ENCODE data around the gene VSTM4.

Gene VSTM4

DNA sequence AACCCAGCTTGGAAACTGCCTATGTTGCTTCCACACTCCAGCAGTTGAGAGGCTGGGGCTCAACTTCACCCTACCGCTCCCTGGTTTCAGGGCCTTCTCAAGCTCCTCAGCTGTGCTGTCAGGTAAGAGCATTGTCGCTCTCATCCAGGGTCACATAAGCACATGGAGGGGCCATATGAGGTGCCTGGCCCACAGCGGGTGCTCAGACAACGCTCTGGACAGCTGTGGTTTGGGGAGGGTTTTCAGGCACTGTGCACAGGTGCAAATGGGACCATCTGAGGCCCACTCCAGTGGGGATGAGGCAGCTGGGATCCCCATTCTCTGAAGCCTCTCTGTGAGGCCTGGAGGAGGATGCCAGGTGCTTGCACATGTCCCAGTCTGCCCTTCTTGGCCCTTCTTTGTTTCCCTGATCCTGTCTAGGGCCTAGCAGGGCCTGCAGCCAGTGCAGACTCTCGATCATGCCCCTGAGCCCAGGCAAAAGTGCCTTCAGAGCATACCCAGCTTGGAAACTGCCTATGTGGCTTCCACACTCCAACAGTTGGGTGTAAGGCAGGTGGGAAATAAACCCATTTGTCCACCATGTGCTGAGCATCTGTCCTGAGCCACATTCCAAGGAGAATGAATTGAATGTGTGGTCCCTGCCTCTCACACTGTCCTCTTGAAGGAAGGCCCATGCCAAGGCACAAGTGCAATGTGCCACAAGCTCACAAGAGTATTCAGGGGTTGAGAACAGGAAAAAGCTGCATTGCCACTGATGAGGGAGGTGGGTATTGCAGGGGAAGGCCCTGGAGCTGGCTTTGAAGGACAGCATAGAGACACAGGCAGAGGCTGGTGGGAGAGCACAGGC, 40.3 kb downstream of the VSTM4 start:
- H3K36me3 ChIP-seq (ENCODE audit: control insufficient read depth, insufficient read depth, low read length): no peaks in the 10 kb centered on the region
- H3K27me3 ChIP-seq (ENCODE audit: control insufficient read depth, insufficient read depth, low read length): no peaks in the 10 kb centered on the region
- no peaks in the 10 kb centered on the region for H3K4me1 ChIP-seq (ENCODE audit: control insufficient read depth, insufficient read depth, low read length)
- no peaks in the 10 kb centered on the region for H3K9me3 ChIP-seq (ENCODE audit: control insufficient read depth, insufficient read depth, low read length)
- H3K4me3 ChIP-seq (ENCODE audit: low read depth, low read length): no peak overlapping the region
- no peak overlapping the region for H3K9ac ChIP-seq (ENCODE audit: low read depth, low read length)

GRCh38 chr10:49072166-49072885, 43.0 kb downstream of the VSTM4 start:
- H3K4me3 ChIP-seq (ENCODE audit: low read depth, low read length): no peak overlapping the region
- no peaks in the 10 kb centered on the region for H3K27me3 ChIP-seq (ENCODE audit: control insufficient read depth, insufficient read depth, low read length)
- no peaks in the 10 kb centered on the region for H3K4me1 ChIP-seq (ENCODE audit: control insufficient read depth, insufficient read depth, low read length)
- no peak overlapping the region for H3K9ac ChIP-seq (ENCODE audit: low read depth, low read length)
- no peaks in the 10 kb centered on the region for H3K36me3 ChIP-seq (ENCODE audit: control insufficient read depth, insufficient read depth, low read length)
- H3K9me3 ChIP-seq (ENCODE audit: control insufficient read depth, insufficient read depth, low read length): no peaks in the 10 kb centered on the region

DNA sequence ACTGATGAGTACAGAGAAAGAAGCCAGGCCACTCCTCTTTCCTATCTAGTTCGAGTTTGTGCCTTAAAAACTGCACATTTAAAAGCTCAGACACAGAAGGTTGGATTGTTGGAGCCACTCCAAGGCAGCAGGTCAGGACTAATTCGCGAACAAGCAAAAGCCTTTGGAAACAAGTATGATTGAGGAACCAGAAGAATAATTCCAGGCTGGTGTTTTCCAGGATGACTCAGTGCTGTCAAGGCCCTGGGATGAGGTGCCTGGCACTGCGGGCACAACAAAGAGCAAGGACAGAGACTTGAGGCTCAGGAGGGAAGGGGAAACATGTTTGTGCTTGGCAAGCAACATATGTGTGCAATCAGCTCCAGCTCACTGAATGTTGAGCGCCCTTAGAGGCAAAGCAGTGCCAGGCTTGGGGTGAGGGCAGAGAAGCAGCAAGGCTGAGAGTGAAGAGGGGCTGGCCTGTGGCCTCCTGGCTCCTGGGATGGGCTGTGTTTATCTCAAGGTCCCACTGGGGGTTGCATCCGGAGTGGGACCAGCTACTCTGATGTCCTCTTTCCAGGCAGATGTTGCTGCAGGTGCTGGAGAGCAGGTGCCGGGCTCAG, 44.1 kb downstream of the VSTM4 start:
- H3K36me3 ChIP-seq (ENCODE audit: control insufficient read depth, insufficient read depth, low read length): no peaks in the 10 kb centered on the region
- no peak overlapping the region for H3K4me3 ChIP-seq (ENCODE audit: low read depth, low read length)
- no peaks in the 10 kb centered on the region for H3K27me3 ChIP-seq (ENCODE audit: control insufficient read depth, insufficient read depth, low read length)
- H3K9me3 ChIP-seq (ENCODE audit: control insufficient read depth, insufficient read depth, low read length): no peaks in the 10 kb centered on the region
- no peaks in the 10 kb centered on the region for H3K4me1 ChIP-seq (ENCODE audit: control insufficient read depth, insufficient read depth, low read length)
- no peak overlapping the region for H3K9ac ChIP-seq (ENCODE audit: low read depth, low read length)

DNA sequence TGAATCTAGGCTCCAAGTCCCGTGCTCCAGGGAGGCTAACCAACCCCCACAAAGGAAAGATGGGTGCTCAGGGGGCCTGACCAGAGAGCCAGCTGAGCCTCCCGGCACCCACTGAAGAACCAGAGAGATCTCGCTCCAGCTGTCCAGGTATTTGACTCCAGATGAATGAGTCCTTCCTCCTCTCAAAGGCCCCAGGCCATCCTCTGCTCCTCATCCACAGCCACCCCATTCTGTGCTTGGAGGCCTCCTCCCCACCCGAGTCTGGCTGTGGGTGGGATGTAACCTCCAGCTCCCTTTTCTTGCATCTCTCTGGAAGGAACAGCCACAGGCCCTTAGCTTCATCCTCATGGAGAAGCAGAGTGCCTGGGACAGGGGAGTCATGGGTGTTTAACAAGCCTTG, 44.6 kb downstream of the VSTM4 start:
- no peak overlapping the region for H3K9ac ChIP-seq (ENCODE audit: low read depth, low read length)
- H3K4me1 ChIP-seq (ENCODE audit: control insufficient read depth, insufficient read depth, low read length): no peaks in the 10 kb centered on the region
- H3K9me3 ChIP-seq (ENCODE audit: control insufficient read depth, insufficient read depth, low read length): no peaks in the 10 kb centered on the region
- H3K4me3 ChIP-seq (ENCODE audit: low read depth, low read length): no peak overlapping the region
- H3K27me3 ChIP-seq (ENCODE audit: control insufficient read depth, insufficient read depth, low read length): no peaks in the 10 kb centered on the region
- no peaks in the 10 kb centered on the region for H3K36me3 ChIP-seq (ENCODE audit: control insufficient read depth, insufficient read depth, low read length)

GRCh38 chr10:49068672-49069217, 46.6 kb downstream of the VSTM4 start:
- Histone ChIP-seq H3K4me1 (ENCODE audit: control insufficient read depth, insufficient read depth, low read length) (no peaks in the 10 kb centered on the region), H3K9me3 (ENCODE audit: control insufficient read depth, insufficient read depth, low read length) (no peaks in the 10 kb centered on the region), H3K36me3 (ENCODE audit: control insufficient read depth, insufficient read depth, low read length) (no peaks in the 10 kb centered on the region), H3K4me3 (ENCODE audit: low read depth, low read length) (no peak overlapping the region), H3K9ac (ENCODE audit: low read depth, low read length) (no peak overlapping the region), H3K27me3 (ENCODE audit: control insufficient read depth, insufficient read depth, low read length) (no peaks in the 10 kb centered on the region)

GRCh38 chr10:49068209-49068608, 47.1 kb downstream of the VSTM4 start:
- Histone ChIP-seq H3K9ac (ENCODE audit: low read depth, low read length) (no peak overlapping the region), H3K9me3 (ENCODE audit: control insufficient read depth, insufficient read depth, low read length) (no peaks in the 10 kb centered on the region), H3K27me3 (ENCODE audit: control insufficient read depth, insufficient read depth, low read length) (no peaks in the 10 kb centered on the region), H3K4me3 (ENCODE audit: low read depth, low read length) (no peak overlapping the region), H3K4me1 (ENCODE audit: control insufficient read depth, insufficient read depth, low read length) (no peaks in the 10 kb centered on the region), H3K36me3 (ENCODE audit: control insufficient read depth, insufficient read depth, low read length) (no peaks in the 10 kb centered on the region)

GRCh38 chr10:49066944-49067730, 48.2 kb downstream of the VSTM4 start:
- Histone ChIP-seq H3K4me3 (ENCODE audit: low read depth, low read length) (no peak overlapping the region), H3K4me1 (ENCODE audit: control insufficient read depth, insufficient read depth, low read length) (no peaks in the 10 kb centered on the region), H3K9me3 (ENCODE audit: control insufficient read depth, insufficient read depth, low read length) (no peaks in the 10 kb centered on the region), H3K9ac (ENCODE audit: low read depth, low read length) (no peak overlapping the region), H3K27me3 (ENCODE audit: control insufficient read depth, insufficient read depth, low read length) (no peaks in the 10 kb centered on the region), H3K36me3 (ENCODE audit: control insufficient read depth, insufficient read depth, low read length) (no peaks in the 10 kb centered on the region)

GRCh38 chr10:49062229-49062628, 53.1 kb downstream of the VSTM4 start:
- Histone ChIP-seq H3K4me3 (ENCODE audit: low read depth, low read length) (no peak overlapping the region), H3K4me1 (ENCODE audit: control insufficient read depth, insufficient read depth, low read length) (no peaks in the 10 kb centered on the region), H3K9me3 (ENCODE audit: control insufficient read depth, insufficient read depth, low read length) (no peaks in the 10 kb centered on the region), H3K9ac (ENCODE audit: low read depth, low read length) (no peak overlapping the region), H3K36me3 (ENCODE audit: control insufficient read depth, insufficient read depth, low read length) (no peaks in the 10 kb centered on the region), H3K27me3 (ENCODE audit: control insufficient read depth, insufficient read depth, low read length) (no peaks in the 10 kb centered on the region)

DNA sequence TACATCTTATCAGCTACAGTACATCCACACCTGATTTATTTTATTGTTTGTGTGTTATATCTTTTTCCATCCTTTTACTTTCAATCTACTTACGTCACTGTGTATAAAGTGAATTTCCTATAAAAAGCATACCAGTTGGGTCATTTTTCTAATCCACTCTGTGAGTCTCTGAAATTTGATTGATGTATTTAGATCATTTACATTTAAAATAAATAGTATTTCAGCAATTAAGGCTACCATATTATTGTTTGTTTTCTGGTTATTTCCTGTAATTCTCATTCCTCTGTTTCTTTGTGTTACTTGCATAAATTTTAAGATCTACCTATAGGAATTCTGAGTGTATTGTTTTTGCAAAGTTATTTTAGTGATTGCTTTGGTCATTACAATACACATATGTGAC, 53.7 kb downstream of the VSTM4 start:
- Histone ChIP-seq H3K4me3 (ENCODE audit: low read depth, low read length) (no peak overlapping the region), H3K4me1 (ENCODE audit: control insufficient read depth, insufficient read depth, low read length) (no peaks in the 10 kb centered on the region), H3K36me3 (ENCODE audit: control insufficient read depth, insufficient read depth, low read length) (no peaks in the 10 kb centered on the region), H3K9ac (ENCODE audit: low read depth, low read length) (no peak overlapping the region), H3K27me3 (ENCODE audit: control insufficient read depth, insufficient read depth, low read length) (no peaks in the 10 kb centered on the region), H3K9me3 (ENCODE audit: control insufficient read depth, insufficient read depth, low read length) (no peaks in the 10 kb centered on the region)

DNA sequence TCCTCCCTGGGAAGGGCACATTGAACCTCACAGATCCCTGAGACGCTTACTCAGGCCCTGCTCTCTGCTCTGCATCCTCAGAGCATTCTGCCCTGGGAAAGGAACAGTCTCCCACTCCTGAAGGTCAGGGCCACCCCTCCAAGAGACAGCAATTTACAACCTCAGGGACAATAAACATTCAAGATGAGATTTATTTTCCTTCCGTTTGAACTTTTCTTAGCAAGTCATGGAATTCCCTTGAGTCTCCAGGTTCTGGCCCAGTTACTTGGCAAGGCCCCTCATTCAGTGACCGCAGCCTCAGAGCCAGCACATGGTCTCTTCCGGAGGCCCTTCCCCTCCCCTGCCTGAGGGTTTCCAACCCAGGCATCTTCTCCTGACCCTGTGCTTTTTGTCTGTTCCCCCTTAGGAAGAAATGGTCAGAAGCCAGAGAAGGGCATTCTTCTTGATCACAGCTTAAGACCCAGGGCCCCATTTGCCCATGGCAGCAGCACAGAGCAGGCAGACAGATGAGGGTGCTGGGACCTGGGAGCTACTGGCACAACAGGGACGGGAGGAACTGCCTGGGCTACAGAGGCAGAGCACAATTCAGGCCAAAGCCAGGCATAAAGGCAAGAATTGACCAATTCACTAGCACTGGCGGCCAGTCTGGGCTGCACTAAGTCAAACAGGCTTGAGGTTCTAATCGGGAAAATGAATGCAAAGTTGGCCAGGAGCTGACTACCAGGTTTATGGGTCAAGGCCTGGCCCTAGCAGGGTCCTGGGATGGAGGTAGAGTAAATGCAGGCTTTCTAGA, 56.7 kb downstream of the VSTM4 start:
- no peak overlapping the region for H3K4me3 ChIP-seq (ENCODE audit: low read depth, low read length)

More for the DNA sequence above, 56.7 kb downstream of the VSTM4 start:
- Histone ChIP-seq H3K9me3 (ENCODE audit: control insufficient read depth, insufficient read depth, low read length) (no peaks in the 10 kb centered on the region), H3K36me3 (ENCODE audit: control insufficient read depth, insufficient read depth, low read length) (no peaks in the 10 kb centered on the region), H3K9ac (ENCODE audit: low read depth, low read length) (no peak overlapping the region), H3K4me1 (ENCODE audit: control insufficient read depth, insufficient read depth, low read length) (no peaks in the 10 kb centered on the region), H3K27me3 (ENCODE audit: control insufficient read depth, insufficient read depth, low read length) (no peaks in the 10 kb centered on the region)

Data from iPS-15b (cell line).